Pancreas (tissue), 10 donors: ENCODE results near the gene SLC6A3. TPM values are rescaled to one million over a fixed set of nuclear protein-coding genes. Genes with fewer than 3 reads are reported as not detected.
A peak's percentile ranks its signal among the peaks of the same experiment; 100 is the strongest.

Experiments used
- ATAC-seq, 4 donors: fragments of 200-7000 bp; cut with Tn5 transposase; one replicate each; pipeline versions ENCODE4 v1.8.0 to v1.9.1; 2020; ENCODE audit warnings: mild to moderate bottlenecking in 4 of 4, moderate library complexity in 4 of 4
- DNase-seq, 6 donors: peaks; one replicate each; pipeline ENCODE4 v3.0.0-alpha.2; 2020
- FAIRE-seq: peaks from 2 replicates; lab custom pipeline; 2012; peaks lifted over from hg19 to GRCh38; lab: Jason Lieb, UNC
- H3K27ac ChIP-seq, 4 donors: fragments of 200-600 bp; sonication (generic); 1 replicate in 3 of 4; 2 replicates in 1 of 4; pipeline versions ENCODE4 v1.5.0 to v1.8.0; 2020
- H3K27me3 ChIP-seq, 4 donors: fragments of 200-600 bp; one replicate each; pipeline ENCODE4 v1.8.0; 2021
- H3K36me3 ChIP-seq, 3 donors: fragments of 200-600 bp; sonication (generic) in 1 of 3; one replicate each; pipeline versions ENCODE4 v1.5.0 to v1.8.0; 2020 to 2021
- H3K4me1 ChIP-seq, 3 donors: fragments of 200-600 bp; one replicate each; pipeline ENCODE4 v1.8.0; 2021
- H3K4me3 ChIP-seq, 4 donors: fragments of 200-600 bp; sonication (generic) in 2 of 4; one replicate each; pipeline versions ENCODE4 v1.5.0 to v1.8.0; 2020 to 2021
- H3K9me3 ChIP-seq, 4 donors: fragments of 200-600 bp; one replicate each; pipeline ENCODE4 v1.8.0; 2021
- CTCF ChIP-seq, 4 donors: fragments of 200-600 bp; sonication (generic) in 3 of 4; IDR thresholded peaks; one replicate each; pipeline versions ENCODE4 v1.5.0 to v1.8.0; 2021; ENCODE audit warnings: antibody characterized with exemption in 4 of 4
- WGBS, 2 donors: extraction: QIAGEN DNeasy Blood & Tissue Kit; methylation state at CpG; one replicate each; pipeline ENCODE4 v1.1.7; 2013; 5-methylcytosine and 5-hydroxymethylcytosine counted together
- intact Hi-C, 3 donors: fragments of 100-400 bp; cut with DNase I; formaldehyde crosslinking; loops; one replicate each; pipeline versions ENCODE4 v1.11.1 to v1.14.2; 2022
- polyA plus RNA-seq, 2 donors: library from polyadenylated mRNA; stranded (reverse); fragments of 200-250 nt; gene quantifications; one replicate each; pipeline ENCODE4 v1.2.3, GENCODE V29; 2013
- total RNA-seq, 6 donors: library from RNA; stranded (reverse); fragmentation: NEBNext Ultra II Directional in 4 of 6; extraction: Animal tissue kit (Norgen Biotek cat#: 25700) in 4 of 6; gene quantifications; one replicate each; pipeline versions ENCODE4 v1.2.1 to v1.2.4, GENCODE V29; 2021 to 2023
- donor health status: healthy with polysubstance abuse.
- donor health status: DM: no; HTN: no; CAD: no; lungs with moderate emphysema.
- donor health status: DM: no; HTN: no; CAD: no.
- donor health status: control.
- donor health status: control.
- donor health status: Bipolar disorder and iron deficiency.
- donor health status: DM: yes; HTN: yes; CAD: no.
- donor health status: DM: no; HTN: no; CAD: no.
- donor health status: DM: no; HTN: no; CAD: no.
- donor health status: DM: yes; HTN: yes; CAD: no.

Gene SLC6A3
- total and polyA plus RNA-seq, 8 donors = not detected

- ATAC-seq (no peak), FAIRE-seq (no peak), DNase-seq (no peak)
- no peak for TF ChIP-seq CTCF (IDR thresholded peaks at IDR 0.05)
- no peak overlapping the region for H3K27ac ChIP-seq
- H3K9me3 ChIP-seq = no peaks in the 10 kb centered on the region
- 83 to 85% methylated on average over 12 of the region's 12 CpGs for WGBS, 2 donors
- H3K4me3 ChIP-seq = no peak overlapping the region
- no peaks in the 10 kb centered on the region for H3K4me1 ChIP-seq
- H3K27me3 ChIP-seq = no peaks in the 10 kb centered on the region
- H3K36me3 ChIP-seq = no peaks in the 10 kb centered on the region
- intact Hi-C loops = loop anchor here in 1 of 3 donors (10.0 kb wide), 1 partner anchor 264 kb away; no protein-coding TSS in a partner anchor
Observed at GRCh38 chr5:1380910-1381309, 64.3 kb downstream of the SLC6A3 start.

- FAIRE-seq = no peak
- no peaks in the 10 kb centered on the region for H3K27me3 ChIP-seq
- DNase-seq = peak in 4 of 6 donors; percentile 27 to 84 (median 51)
- H3K4me1 ChIP-seq = no peaks in the 10 kb centered on the region
- H3K4me3 ChIP-seq = peak overlapping the region in 2 of 4 donors; percentile 2 to 27
- no peaks in the 10 kb centered on the region for H3K36me3 ChIP-seq
- intact Hi-C loops = loop anchor here in 1 of 3 donors (10.0 kb wide), 1 partner anchor 265 kb away; no protein-coding TSS in a partner anchor
- no peak overlapping the region for H3K27ac ChIP-seq
- H3K9me3 ChIP-seq = no peaks in the 10 kb centered on the region
- peak; percentile 41 to 75 (median 62) for TF ChIP-seq CTCF (IDR thresholded peaks at IDR 0.05)
- 20 to 30% methylated on average over 17 to 34 of the region's 34 CpGs for WGBS, 2 donors
- ATAC-seq = peak; percentile 85 to 92 (median 90)
Observed at GRCh38 chr5:1380011-1380817, 65.0 kb downstream of the SLC6A3 start.

- no peak for FAIRE-seq
- intact Hi-C loops = no loop called here
- no peak for DNase-seq
- 80 to 85% methylated on average over 24 of the region's 24 CpGs for WGBS, 2 donors
- no peak overlapping the region for H3K4me3 ChIP-seq
- H3K27ac ChIP-seq = no peak overlapping the region
- no peaks in the 10 kb centered on the region for H3K9me3 ChIP-seq
- ATAC-seq = no peak
- TF ChIP-seq CTCF (IDR thresholded peaks at IDR 0.05) = no peak
- no peaks in the 10 kb centered on the region for H3K36me3 ChIP-seq
- H3K4me1 ChIP-seq = no peaks in the 10 kb centered on the region
- H3K27me3 ChIP-seq = no peaks in the 10 kb centered on the region
Observed at GRCh38 chr5:1378866-1379659, 66.2 kb downstream of the SLC6A3 start.

GRCh38 chr5:1378096-1378495, 67.1 kb downstream of the SLC6A3 start:
- FAIRE-seq = no peak
- H3K27me3 ChIP-seq = no peaks in the 10 kb centered on the region
- H3K4me3 ChIP-seq = no peak overlapping the region
- intact Hi-C loops = no loop called here
- no peak for ATAC-seq
- no peak for TF ChIP-seq CTCF (IDR thresholded peaks at IDR 0.05)
- DNase-seq = no peak
- WGBS, 2 donors = 75 to 88% methylated on average over 18 of the region's 18 CpGs
- H3K9me3 ChIP-seq = no peaks in the 10 kb centered on the region
- H3K4me1 ChIP-seq = no peaks in the 10 kb centered on the region
- no peak overlapping the region for H3K27ac ChIP-seq
- H3K36me3 ChIP-seq = no peaks in the 10 kb centered on the region
